NCI-H1417 treated with DMSO at 0.1 percent for 48 hours (cell line): Measurements from ENCODE around the gene ZNF630.
A peak's percentile ranks its signal among the peaks of the same experiment; 100 is the strongest.
"Not testable (repeated sequence)": the region's sequence is repeated elsewhere in the genome, so short reads cannot be mapped to it uniquely, and the experiment has no call there.

Experiments
- DNase-seq: peaks from one replicate; lab custom pipeline; 2025; lab: John Stamatoyannopoulos, UW

ZNF630 gene

DNA sequence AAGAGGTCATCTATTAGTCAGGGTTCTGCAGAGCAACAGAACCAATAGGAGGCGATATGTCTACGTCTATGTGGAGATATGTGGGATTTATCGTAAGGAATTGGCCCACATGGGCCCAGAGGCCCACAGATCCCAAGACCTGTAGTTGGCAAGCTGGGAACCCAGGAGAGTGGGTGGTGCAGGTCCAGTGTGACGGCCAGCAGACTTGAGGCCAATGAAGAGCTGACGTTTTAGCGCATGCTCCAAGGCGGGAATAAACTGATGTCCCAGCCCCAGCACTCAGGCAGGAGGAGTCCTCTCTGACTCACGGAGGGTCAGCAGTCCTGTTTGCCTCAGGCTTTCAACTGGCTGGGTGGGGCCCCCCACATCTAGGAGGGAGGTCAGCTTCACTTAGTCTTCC, 43.3 kb downstream of the ZNF630 start:
- DNase-seq: no peak

DNA sequence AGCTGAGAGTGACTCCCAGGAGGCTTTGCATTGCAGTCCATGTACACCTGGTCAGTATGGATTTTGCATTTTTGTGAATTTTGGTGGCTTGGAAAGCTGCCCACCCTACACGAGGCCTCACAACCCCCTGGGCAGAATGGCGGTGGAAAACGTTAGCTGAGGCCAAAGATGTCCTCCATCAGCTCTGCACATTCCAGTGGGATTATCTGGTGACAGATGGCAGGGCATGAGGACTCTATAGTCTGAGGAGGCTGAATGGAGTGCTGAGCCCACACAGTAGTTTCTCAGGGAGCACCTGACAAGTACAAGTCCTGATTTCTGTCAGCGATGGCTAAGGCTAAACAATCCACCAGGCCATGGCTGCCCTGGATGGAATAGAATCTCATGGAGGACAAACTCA, 43.9 kb downstream of the ZNF630 start:
- DNase-seq: not testable (repeated sequence)

DNA sequence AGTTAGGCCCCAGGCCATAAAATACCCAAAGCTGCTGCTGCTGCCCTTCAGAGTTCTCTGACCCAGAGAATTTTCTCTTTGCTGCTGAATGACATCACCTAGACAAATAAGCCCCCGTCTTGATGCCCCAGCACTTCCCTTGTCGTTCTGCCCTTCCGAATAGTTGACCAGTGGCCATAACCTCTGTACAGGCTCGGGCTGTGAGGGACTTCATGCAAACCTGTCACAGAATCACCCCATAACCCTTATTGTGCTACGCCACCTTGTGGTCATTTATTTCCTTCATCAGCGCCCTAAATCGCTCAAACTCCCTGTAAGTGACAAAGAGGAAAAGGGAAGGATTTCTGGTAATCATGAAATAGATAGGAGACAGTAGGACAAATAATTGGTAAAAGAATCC, 45.9 kb downstream of the ZNF630 start:
- peak; percentile 64 for DNase-seq

DNA sequence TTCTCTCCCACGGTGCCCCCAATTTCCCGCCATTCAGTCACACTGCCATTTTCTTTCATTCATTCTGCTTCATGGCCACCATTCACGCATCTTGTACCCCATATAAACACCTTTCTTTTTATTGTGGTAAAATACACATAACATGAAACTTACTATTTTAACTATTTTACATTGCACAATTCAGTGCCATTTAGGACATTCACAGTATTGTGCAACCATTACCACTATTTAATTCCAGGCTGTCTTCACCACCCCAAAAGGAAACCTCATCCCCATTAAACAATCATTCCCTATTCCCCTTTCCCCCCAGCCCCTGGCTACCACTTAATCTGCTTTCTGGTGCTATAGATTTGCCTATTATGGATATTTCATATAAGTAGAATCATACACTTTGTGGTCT, 48.7 kb downstream of the ZNF630 start:
- DNase-seq: no peak

DNA sequence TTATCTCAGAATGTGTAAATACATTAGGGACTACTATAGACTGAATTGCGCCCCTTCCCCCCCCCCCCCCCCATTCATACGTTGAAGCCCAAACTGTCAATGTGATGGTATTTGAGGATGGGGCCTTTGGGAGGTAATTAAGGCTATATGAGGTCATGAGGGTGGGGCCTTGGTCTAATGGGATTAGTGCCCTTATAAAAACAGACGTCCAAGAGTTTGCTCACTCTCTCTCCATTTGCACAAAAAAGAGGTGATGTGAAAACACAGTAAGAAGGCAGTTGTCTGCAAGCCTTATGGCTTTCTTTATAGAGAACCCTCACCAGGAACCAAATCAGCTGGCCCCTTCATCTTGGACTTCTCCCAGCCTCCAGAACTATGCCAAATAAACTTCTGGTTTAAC, 49.3 kb downstream of the ZNF630 start:
- no peak for DNase-seq

DNA sequence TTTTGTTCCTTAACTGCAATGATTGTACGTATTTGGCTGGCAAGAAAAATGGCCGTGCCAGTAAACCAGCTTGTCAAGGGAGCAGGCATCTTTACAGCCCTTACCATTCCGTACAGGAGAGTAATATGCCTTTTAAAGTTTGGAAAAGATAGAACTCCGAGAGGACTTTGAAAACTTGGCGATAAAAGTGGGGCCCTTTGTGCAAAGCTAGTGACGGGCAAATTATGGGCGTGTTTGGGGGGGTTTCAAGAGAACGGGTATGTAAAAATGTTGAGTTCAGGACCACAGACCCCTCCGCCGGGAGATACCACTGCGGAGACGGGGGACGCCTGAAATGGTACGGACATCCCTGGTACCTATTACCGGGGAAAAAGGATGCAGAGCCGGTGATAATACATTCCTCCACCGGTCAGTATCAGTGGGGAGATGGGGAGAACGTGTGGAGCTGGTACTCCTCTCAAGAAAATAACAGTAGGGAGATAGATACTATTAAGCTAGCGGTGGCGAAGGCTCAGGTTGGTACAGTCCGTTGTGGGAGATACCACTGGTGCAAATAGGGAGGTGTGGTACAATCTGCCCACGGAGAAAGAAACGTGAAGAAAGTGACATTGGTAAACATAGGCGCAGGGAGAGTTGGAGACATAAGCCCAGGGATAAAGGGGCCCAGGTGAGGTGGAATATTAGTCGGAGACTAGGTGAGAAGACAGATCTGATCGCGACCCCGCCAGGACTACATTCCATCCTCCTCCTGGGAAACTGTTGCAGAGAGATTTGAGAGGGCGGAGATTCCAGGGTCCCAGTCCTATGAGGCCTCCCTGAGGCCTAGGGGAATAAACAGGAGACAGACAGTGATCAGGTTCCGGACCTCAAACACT, 50.2 kb downstream of the ZNF630 start:
- DNase-seq: peak; percentile 89

DNA sequence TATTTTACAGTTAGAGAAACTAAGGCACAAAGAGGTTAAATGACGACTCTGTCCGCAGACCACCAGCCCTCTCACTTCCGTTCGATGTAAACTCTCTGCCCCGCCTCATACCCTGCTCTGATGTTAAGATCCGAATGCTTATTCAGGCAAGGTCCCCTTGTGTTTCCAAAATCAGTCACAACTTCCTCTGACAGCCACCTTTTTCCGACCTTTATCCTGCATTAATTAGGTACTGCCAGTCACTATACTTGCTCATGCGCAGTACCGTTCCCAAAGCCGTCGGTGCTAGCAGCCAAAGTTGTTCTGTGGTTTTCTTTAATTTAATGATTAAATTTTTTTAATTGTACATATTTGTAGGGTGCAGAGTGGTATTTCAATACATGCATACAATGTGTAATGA, 51.0 kb downstream of the ZNF630 start:
- DNase-seq: not testable (repeated sequence)

DNA sequence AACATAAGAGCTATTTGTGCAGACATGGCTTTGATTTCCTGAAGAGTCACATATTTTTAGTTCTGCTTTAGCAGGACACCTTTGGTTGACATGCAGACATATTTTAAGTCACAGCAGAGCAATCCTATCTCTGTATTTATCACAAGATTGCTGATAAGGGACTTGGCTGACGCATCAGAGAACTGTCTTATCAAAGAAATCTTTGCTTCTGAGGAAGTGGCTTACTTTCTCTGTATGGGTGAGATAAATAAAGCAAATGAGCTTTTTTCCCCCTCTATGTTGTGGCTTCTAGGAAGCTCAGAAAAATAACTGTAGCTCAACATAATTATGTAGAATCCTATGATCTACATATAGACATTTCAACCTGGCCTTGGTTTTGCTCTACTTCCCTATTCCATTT, 51.5 kb downstream of the ZNF630 start:
- DNase-seq: not testable (repeated sequence)

DNA sequence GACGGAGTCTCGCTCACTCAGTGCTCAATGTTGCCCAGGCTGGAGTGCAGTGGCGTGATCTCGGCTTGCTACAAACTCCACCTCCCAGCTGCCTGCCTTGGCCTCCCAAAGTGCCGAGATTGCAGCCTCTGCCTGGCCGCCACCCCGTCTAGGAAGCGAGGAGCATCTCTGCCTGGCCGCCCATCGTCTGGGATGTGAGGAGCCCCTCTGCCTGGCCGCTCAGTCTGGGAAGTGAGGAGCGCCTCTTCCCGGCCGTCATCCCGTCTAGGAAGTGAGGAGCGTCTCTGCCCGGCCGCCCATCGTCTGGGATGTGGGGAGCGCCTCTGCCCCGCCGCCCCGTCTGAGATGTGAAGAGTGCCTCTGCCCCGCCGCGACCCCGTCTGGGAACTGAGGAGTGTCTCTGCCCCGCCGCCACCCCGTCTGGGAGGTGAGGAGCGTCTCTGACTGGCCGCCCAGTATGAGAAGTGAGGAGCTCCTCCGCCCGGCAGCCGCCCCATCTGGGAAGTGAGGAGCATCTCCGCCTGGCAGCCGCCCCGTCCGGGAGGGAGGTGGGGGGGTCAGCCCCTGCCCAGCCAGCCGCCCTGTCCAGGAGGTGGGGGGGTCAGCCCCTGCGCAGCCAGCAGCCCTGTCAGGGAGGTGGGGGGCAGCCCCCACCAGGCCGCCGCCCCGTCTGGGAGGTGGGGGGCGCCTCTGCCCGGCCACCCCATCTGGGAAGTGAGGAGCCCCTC, 54.7 kb downstream of the ZNF630 start:
- not testable (repeated sequence) for DNase-seq

DNA sequence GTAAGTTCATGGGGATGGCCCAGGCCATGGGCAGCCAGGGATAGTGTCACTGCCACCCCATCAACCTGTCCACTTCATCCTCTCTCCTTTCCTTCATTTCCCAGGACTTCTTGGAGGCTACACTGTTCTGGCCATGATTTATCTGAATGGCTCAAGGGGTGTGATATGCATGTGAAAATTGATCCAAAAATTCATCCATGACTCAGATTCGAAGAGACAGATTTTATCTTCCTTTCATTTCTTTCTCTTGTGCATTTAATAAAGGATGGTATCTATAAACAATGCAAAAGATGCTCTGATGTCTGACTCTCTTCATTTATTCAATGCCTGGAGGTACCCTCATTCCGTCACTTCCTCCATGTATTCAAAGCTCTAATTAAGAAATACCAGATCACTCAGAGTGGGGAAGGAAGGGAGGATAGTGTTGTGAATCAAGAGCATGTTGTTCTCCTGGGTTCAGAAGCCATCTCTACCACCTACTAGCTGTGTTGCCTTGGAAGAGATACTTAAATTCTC, 61.9 kb downstream of the ZNF630 start:
- DNase-seq: not testable (repeated sequence)
